ENCODE data around the gene KCNG3. TPM values are rescaled to one million over a fixed set of nuclear protein-coding genes. Genes with fewer than 3 reads are reported as not detected.

The KCNG3 gene
- total and polyA plus RNA-seq, 2 of the 13 experiments (the other 11 are each of a cell fraction or from before 2014, with no cell fraction given): 2.8 to 4.8 TPM

GRCh38 chr2:42421601-42422239 lies 72.1 kb downstream of the KCNG3 start:
- ChIA-PET CTCF (ENCODE audit: low intra/inter-chr PET ratio, low total read pairs) (no interaction called here), POLR2A (no interaction called here)
- Histone ChIP-seq H2AFZ (ENCODE audit: low read length) (no peak overlapping the region), H4K20me1 (ENCODE audit: insufficient read depth, low read length) (no peaks in the 10 kb centered on the region), H3K4me2 (ENCODE audit: low read depth, low read length) (no peak overlapping the region), H3K4me3 (replicated peaks in 1 of 3; ENCODE audit: insufficient read depth in 1 of 3, low read depth in 2 of 3, low read length in 3 of 3) (no peak overlapping the region), H3K79me2 (ENCODE audit: insufficient read depth, low read length) (no peaks in the 10 kb centered on the region), H3K9me3 (ENCODE audit: low read length) (no peaks in the 10 kb centered on the region), H3K27ac (ENCODE audit: extremely low read length, insufficient read depth, low read length) (no peak overlapping the region), H3K4me1 (ENCODE audit: insufficient read depth, low read length) (peaks cover 15% of the 10 kb centered on the region), H3K27me3 (ENCODE audit: control insufficient read depth in 1 of 2, insufficient read depth in 2 of 2, low read length in 2 of 2) (no peaks in the 10 kb centered on the region), H3K36me3 (replicated peaks in 1 of 2; ENCODE audit: control insufficient read depth in 1 of 2, insufficient read depth in 2 of 2, low read length in 2 of 2) (no peaks in the 10 kb centered on the region), H3K9ac (ENCODE audit: insufficient read depth, low read depth, low read length) (no peak overlapping the region)
- no TSS peak for BruUV-seq (replicated peaks)
- no peak for FAIRE-seq
- intact Hi-C loops (cut with micrococcal nuclease; ENCODE audit: unreplicated experiment) (no loop called here), in situ Hi-C loops (cut with HindIII; ENCODE audit: extremely low pct_ligation_motif_present, low pct_unique_long_range_greater_than_20kb) (no loop called here)
- no peak for DNase-seq (ENCODE audit: low spot score)
- 93% methylated on average over 3 of the region's 3 CpGs for WGBS (ENCODE audit: low lambda C conversion rate)
- ATAC-seq: no peak
- TF ChIP-seq SKIL (CRISPR knock-in tag; IDR thresholded peaks at IDR 0.05; ENCODE audit: borderline replicate concordance) (no peak), SMARCE1 (IDR thresholded peaks at IDR 0.05; ENCODE audit: borderline replicate concordance) (no peak), MED13 (CRISPR knock-in tag; IDR thresholded peaks at IDR 0.05) (no peak), KDM5A (IDR thresholded peaks at IDR 0.05; ENCODE audit: borderline replicate concordance, low read length) (no peak), ZNF34 (CRISPR knock-in tag; IDR thresholded peaks at IDR 0.05; ENCODE audit: borderline replicate concordance) (no peak), MAX (IDR thresholded peaks at IDR 0.05) (no peak)
- TF ChIP-seq, protein P1, sequence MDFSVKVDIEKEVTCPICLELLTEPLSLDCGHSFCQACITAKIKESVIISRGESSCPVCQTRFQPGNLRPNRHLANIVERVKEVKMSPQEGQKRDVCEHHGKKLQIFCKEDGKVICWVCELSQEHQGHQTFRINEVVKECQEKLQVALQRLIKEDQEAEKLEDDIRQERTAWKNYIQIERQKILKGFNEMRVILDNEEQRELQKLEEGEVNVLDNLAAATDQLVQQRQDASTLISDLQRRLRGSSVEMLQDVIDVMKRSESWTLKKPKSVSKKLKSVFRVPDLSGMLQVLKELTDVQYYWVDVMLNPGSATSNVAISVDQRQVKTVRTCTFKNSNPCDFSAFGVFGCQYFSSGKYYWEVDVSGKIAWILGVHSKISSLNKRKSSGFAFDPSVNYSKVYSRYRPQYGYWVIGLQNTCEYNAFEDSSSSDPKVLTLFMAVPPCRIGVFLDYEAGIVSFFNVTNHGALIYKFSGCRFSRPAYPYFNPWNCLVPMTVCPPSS (IDR thresholded peaks at IDR 0.05): no peak
- TF ChIP-seq, protein P2, sequence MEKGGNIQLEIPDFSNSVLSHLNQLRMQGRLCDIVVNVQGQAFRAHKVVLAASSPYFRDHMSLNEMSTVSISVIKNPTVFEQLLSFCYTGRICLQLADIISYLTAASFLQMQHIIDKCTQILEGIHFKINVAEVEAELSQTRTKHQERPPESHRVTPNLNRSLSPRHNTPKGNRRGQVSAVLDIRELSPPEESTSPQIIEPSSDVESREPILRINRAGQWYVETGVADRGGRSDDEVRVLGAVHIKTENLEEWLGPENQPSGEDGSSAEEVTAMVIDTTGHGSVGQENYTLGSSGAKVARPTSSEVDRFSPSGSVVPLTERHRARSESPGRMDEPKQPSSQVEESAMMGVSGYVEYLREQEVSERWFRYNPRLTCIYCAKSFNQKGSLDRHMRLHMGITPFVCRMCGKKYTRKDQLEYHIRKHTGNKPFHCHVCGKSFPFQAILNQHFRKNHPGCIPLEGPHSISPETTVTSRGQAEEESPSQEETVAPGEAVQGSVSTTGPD (CRISPR knock-in tag; IDR thresholded peaks at IDR 0.05): no peak
- TF ChIP-seq, protein P3, sequence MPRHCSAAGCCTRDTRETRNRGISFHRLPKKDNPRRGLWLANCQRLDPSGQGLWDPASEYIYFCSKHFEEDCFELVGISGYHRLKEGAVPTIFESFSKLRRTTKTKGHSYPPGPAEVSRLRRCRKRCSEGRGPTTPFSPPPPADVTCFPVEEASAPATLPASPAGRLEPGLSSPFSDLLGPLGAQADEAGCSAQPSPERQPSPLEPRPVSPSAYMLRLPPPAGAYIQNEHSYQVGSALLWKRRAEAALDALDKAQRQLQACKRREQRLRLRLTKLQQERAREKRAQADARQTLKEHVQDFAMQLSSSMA (CRISPR knock-in tag; IDR thresholded peaks at IDR 0.05): no peak
